ENCODE measurements around the gene NT5M.
A peak's percentile ranks its signal among the peaks of the same experiment; 100 is the strongest.

GRCh38 chr17:17280613-17281549, 22.3 kb upstream of the NT5M start, which contains the start of gene COPS3:
- TF ChIP-seq EZH2phosphoT487 (IDR thresholded peaks at IDR 0.05; ENCODE audit: borderline replicate concordance) (no peak), CTCF (IDR thresholded peaks at IDR 0.05 in 2 of 3, conservative IDR thresholded peaks at IDR 0.05 in 1 of 3; ENCODE audit: borderline replicate concordance in 1 of 3, insufficient read depth in 1 of 3, low read depth in 2 of 3, low read length in 2 of 3) (no peak), MAX (IDR thresholded peaks at IDR 0.05) (peak; percentile 89), RAD21 (IDR thresholded peaks at IDR 0.05; ENCODE audit: low read depth) (no peak), ZBTB33 (IDR thresholded peaks at IDR 0.05; ENCODE audit: extremely low read depth, insufficient replicate concordance, low read length) (peak; percentile 95), YY1 (IDR thresholded peaks at IDR 0.05; ENCODE audit: extremely low read depth, insufficient replicate concordance, low read depth, low read length) (peak; percentile 76), EZH2 (IDR thresholded peaks at IDR 0.05) (no peak), POLR2A (IDR thresholded peaks at IDR 0.05; ENCODE audit: borderline replicate concordance, extremely low read depth, insufficient read depth, insufficient read length) (peak; percentile 75), EGR1 (IDR thresholded peaks at IDR 0.05; ENCODE audit: low read depth) (no peak), REST (IDR thresholded peaks at IDR 0.05; ENCODE audit: low read depth) (no peak)
